Endothelial cell (in vitro differentiated cells): ENCODE data around the gene RPS6KA6. TPM values are rescaled to one million over a fixed set of nuclear protein-coding genes. Genes with fewer than 3 reads are reported as not detected.
"Not testable (repeated sequence)": the region's sequence is repeated elsewhere in the genome, so short reads cannot be mapped to it uniquely, and the experiment has no call there.

Experiments
- DNase-seq: peaks from one replicate; pipeline ENCODE4 v3.0.0; 2021; ENCODE audit warnings: low spot score
- H3K27ac Mint-ChIP-seq: one replicate; pipeline ENCODE4 v1.8.0; 2021; ENCODE audit warnings: mixed read lengths, inconsistent platforms; ENCODE audit not compliant: unreplicated experiment
- H3K27me3 Mint-ChIP-seq: one replicate; pipeline ENCODE4 v1.8.0; 2021; ENCODE audit warnings: mild to moderate bottlenecking, moderate library complexity, mixed read lengths, inconsistent platforms; ENCODE audit not compliant: unreplicated experiment
- H3K36me3 Mint-ChIP-seq: one replicate; pipeline ENCODE4 v1.8.0; 2021; ENCODE audit warnings: mild to moderate bottlenecking, low read depth, mixed read lengths, inconsistent platforms; ENCODE audit not compliant: unreplicated experiment
- H3K4me1 Mint-ChIP-seq: one replicate; pipeline ENCODE4 v1.8.0; 2021; ENCODE audit warnings: mild to moderate bottlenecking, mixed read lengths, inconsistent platforms; ENCODE audit not compliant: unreplicated experiment
- H3K4me3 Mint-ChIP-seq: one replicate; pipeline ENCODE4 v1.8.0; 2021; ENCODE audit warnings: mild to moderate bottlenecking, mixed read lengths, inconsistent platforms; ENCODE audit not compliant: unreplicated experiment
- H3K9me3 Mint-ChIP-seq: one replicate; pipeline ENCODE4 v1.8.0; 2021; ENCODE audit warnings: mixed read lengths, inconsistent platforms; ENCODE audit not compliant: unreplicated experiment
- CTCF ChIP-seq: fragments of 200-600 bp; sonication (generic); IDR thresholded peaks from one replicate; pipeline ENCODE4 v1.5.0; 2021; ENCODE audit warnings: antibody characterized with exemption; ENCODE audit not compliant: unreplicated experiment
- total RNA-seq: library from RNA; stranded (reverse); fragmentation: NEBNext Ultra II Directional; extraction: Animal tissue kit (Norgen Biotek cat#: 25700); gene quantifications from one replicate; pipeline ENCODE4 v1.2.1, GENCODE V29; 2021; ENCODE audit not compliant: unreplicated experiment

RPS6KA6 gene
- total RNA-seq, 1 donor from 2014 or later, result 7.4 TPM

DNA sequence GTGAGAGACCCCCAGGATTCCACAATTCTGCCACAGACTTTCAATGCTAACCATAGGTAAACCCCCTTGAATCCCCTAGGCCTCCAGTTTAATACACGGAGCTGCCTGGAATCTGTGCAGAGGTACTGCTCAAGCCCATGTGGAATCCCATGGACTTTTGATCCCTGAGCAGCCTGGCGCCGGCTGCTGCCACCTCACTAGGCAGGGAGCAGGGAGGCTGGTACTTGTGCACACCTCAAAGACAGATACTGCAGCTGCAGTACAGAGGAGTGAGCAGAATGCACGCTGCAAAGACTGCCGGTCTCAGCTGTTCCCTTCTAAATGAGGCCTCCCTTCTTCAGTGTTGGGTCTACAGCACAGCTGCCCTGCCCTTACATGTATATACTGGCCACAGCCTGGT lies 79.4 kb downstream of the RPS6KA6 start:
- no peak for DNase-seq
- H3K27me3 Mint-ChIP-seq, result no peaks in the 10 kb centered on the region
- H3K4me1 Mint-ChIP-seq, result peaks cover 3% of the 10 kb centered on the region
- H3K36me3 Mint-ChIP-seq, result no peaks in the 10 kb centered on the region
- no peak for TF ChIP-seq CTCF
- no peak overlapping the region for H3K4me3 Mint-ChIP-seq
- H3K9me3 Mint-ChIP-seq, result no peaks in the 10 kb centered on the region
- no peak overlapping the region for H3K27ac Mint-ChIP-seq

GRCh38 chrX:84099120-84099519 lies 88.9 kb downstream of the RPS6KA6 start:
- no peaks in the 10 kb centered on the region for H3K4me1 Mint-ChIP-seq
- H3K27me3 Mint-ChIP-seq, result no peaks in the 10 kb centered on the region
- no peak for DNase-seq
- no peaks in the 10 kb centered on the region for H3K36me3 Mint-ChIP-seq
- no peak for TF ChIP-seq CTCF
- no peaks in the 10 kb centered on the region for H3K9me3 Mint-ChIP-seq
- H3K4me3 Mint-ChIP-seq, result no peak overlapping the region
- H3K27ac Mint-ChIP-seq, result no peak overlapping the region

DNA sequence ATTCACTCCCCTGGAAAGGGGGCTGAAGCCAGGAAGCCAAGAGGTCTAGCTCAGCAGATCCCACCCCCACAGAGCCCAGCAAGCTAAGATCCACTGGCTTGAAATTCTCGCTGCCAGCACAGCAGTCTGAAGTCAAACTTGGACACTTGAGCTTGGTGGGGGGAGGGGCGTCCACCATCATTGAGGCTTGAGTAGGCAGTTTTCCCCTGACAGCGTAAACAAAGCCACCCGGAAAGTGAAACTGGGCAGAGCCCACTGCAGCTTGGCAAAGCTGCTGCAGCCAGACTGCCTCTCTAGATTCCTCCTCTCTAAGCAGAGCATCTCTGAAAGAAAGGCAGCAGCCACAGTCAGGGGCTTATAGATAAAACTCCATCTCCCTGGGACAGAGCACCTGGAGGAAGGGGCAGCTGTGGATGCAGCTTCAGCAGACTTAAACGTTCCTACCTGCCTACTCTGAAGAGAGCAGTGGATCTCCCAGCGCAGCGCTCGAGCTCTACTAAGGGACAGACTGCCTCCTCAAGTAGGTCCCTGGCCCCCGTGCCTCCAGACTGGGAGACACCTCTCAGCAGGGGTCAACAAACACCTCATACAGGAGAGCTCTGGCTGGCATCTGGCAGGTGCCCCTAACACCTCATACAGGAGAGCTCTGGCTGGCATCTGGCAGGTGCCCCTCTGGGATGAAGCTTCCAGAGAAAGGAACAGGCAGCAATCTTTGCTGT lies 108.4 kb downstream of the RPS6KA6 start:
- H3K27me3 Mint-ChIP-seq, H3K4me3 Mint-ChIP-seq, H3K9me3 Mint-ChIP-seq, H3K36me3 Mint-ChIP-seq, H3K27ac Mint-ChIP-seq, DNase-seq, H3K4me1 Mint-ChIP-seq: not testable (repeated sequence)

- no peaks in the 10 kb centered on the region for H3K27me3 Mint-ChIP-seq
- no peak overlapping the region for H3K4me3 Mint-ChIP-seq
- no peaks in the 10 kb centered on the region for H3K4me1 Mint-ChIP-seq
- peaks cover 10% of the 10 kb centered on the region for H3K36me3 Mint-ChIP-seq
- H3K27ac Mint-ChIP-seq, result no peak overlapping the region
- TF ChIP-seq CTCF, result no peak
- no peaks in the 10 kb centered on the region for H3K9me3 Mint-ChIP-seq
- no peak for DNase-seq
Measured at GRCh38 chrX:84078991-84079390, 109.0 kb downstream of the RPS6KA6 start.

DNA sequence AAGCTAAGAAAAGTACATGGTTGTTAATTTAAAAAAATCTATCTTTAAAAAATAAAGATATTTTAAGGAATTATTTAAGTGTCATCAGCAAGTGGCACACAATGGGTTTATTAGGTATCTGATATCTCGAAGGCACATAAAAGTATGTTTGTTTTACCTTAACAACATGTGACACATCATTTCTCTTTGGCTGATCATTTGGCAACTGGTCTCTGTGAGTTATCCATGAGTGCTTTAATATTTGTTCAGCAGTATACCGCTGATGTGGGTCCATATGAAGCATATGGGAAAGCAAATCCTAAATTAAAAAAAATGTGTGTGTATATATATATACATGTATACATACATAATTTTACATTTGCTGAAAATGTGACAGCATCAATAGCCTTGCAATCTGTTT lies 123.2 kb downstream of the RPS6KA6 start:
- no peak for DNase-seq
- Mint-ChIP-seq H3K27ac (no peak overlapping the region), H3K36me3 (no peaks in the 10 kb centered on the region), H3K27me3 (no peaks in the 10 kb centered on the region), H3K4me3 (no peak overlapping the region), H3K4me1 (peaks cover 4% of the 10 kb centered on the region), H3K9me3 (no peaks in the 10 kb centered on the region)
- TF ChIP-seq CTCF, result no peak
